ENCODE results near the gene CCDC182.

Gene CCDC182

DNA sequence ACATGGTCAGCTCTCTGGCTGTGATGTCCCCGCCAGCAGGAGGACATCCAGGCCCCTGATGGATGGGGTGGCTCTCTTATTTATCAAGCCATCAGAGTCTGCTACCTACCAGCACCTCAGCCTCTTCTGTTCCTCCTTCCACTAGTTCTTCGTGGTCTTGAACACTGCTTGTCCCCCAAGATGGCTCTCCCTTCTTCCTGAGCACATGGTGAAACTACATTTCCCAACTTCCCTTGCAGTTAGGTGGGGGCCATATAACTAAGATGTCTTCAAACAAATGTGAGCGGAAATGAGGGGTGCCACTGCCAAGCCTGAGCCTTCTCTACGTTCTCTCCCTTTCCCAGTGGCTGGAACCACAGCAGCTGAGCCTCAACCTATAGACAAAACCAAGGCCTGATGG is 29.8 kb upstream of the CCDC182 start:
- ChIA-PET POLR2A (no interaction called here), CTCF (interaction anchor here (1.0 to 2.4 kb wide), 4 partner anchors 9 to 36 kb away, joined by 3 to 17 read pairs (median 3); no protein-coding TSS in a partner anchor)
- Histone ChIP-seq H3K27ac (ENCODE audit: insufficient read depth in 1 of 2, low read depth in 1 of 2, low read length in 2 of 2, poor library complexity in 1 of 2, severe bottlenecking in 2 of 2) (no peak overlapping the region), H3K4me1 (ENCODE audit: control extremely low read depth in 1 of 4, control insufficient read depth in 4 of 4, insufficient read depth in 4 of 4, low read length in 3 of 4) (peaks cover 11 to 18% (median 12%) of the 10 kb centered on the region in 4 experiments), H3K27me3 (replicated peaks in 2 of 5; ENCODE audit: control insufficient read depth in 4 of 5, insufficient read depth in 5 of 5, low read length in 4 of 5) (no peaks in the 10 kb centered on the region), H3K36me3 (ENCODE audit: control insufficient read depth in 4 of 4, insufficient read depth in 4 of 4, low read length in 3 of 4) (no peaks in the 10 kb centered on the region), H3K4me3 (ENCODE audit: control insufficient read depth in 1 of 7, extremely low read depth in 1 of 7, insufficient read depth in 4 of 7, low read depth in 2 of 7, low read length in 6 of 7) (no peak overlapping the region), H3K9me3 (ENCODE audit: control extremely low read depth in 1 of 5, control insufficient read depth in 4 of 5, insufficient read depth in 2 of 5, low read depth in 1 of 5, low read length in 4 of 5) (no peaks in the 10 kb centered on the region)
- no peak for DNase-seq
- WGBS (ENCODE audit: insufficient coverage), result 96% methylated on average over 4 of the region's 4 CpGs

DNA sequence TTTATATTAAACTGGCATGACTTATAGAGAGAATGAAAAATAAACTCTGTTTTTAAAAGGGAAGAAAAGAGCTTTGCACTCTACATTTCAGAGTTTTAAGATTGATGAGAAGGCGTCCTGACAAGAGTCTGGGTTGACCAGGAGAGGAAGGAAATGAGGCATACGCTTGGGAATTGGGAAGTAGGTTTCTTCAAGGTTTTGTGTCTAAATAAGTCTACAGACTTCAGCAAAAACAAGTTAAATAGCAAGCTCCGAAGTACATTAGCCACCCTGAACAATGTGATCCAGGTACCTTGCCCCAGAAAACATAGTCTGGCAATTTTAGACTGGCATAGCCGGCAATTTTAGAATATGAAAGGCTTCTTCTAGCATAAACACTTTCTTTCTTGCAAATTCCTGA is 28.5 kb upstream of the CCDC182 start:
- ChIA-PET CTCF (interaction anchor here (0.6 to 2.4 kb wide), 5 partner anchors 10 to 101 kb away, joined by 4 to 17 read pairs (median 5); no protein-coding TSS in a partner anchor), POLR2A (no interaction called here)
- DNase-seq, result no peak
- Histone ChIP-seq H3K36me3 (ENCODE audit: control insufficient read depth in 4 of 4, insufficient read depth in 4 of 4, low read length in 3 of 4) (no peaks in the 10 kb centered on the region), H3K9me3 (ENCODE audit: control extremely low read depth in 1 of 5, control insufficient read depth in 4 of 5, insufficient read depth in 2 of 5, low read depth in 1 of 5, low read length in 4 of 5) (no peaks in the 10 kb centered on the region), H3K27ac (ENCODE audit: insufficient read depth in 1 of 2, low read depth in 1 of 2, low read length in 2 of 2, poor library complexity in 1 of 2, severe bottlenecking in 2 of 2) (no peak overlapping the region), H3K27me3 (replicated peaks in 2 of 5; ENCODE audit: control insufficient read depth in 4 of 5, insufficient read depth in 5 of 5, low read length in 4 of 5) (no peaks in the 10 kb centered on the region), H3K4me3 (ENCODE audit: control insufficient read depth in 1 of 7, extremely low read depth in 1 of 7, insufficient read depth in 4 of 7, low read depth in 2 of 7, low read length in 6 of 7) (peak overlapping the region in 1 of 7 experiments; percentile 18), H3K4me1 (ENCODE audit: control extremely low read depth in 1 of 4, control insufficient read depth in 4 of 4, insufficient read depth in 4 of 4, low read length in 3 of 4) (peaks cover 11 to 18% (median 12%) of the 10 kb centered on the region in 4 experiments)
- 7% methylated on average over 4 of the region's 4 CpGs for WGBS (ENCODE audit: insufficient coverage)

DNA sequence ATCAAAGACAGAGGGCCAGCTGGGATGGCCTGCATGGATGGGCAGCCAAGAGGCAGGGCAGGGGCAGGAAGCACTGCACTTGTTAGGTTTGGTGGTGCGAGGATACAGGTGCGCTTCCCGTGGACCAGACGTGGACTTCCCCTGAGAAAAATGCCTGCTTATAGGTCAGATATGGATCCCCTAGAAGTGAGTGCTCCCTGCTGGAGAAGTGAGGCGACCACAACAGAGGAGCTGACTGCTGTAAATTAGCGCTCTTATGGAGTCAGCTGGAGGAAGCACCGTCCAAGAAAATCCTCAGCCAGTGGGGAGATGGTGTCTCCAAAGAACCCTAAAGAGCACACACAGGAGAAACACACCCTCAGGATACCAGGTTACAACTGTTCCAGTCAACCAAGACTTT is 27.7 kb upstream of the CCDC182 start:
- H3K4me1 ChIP-seq (ENCODE audit: control extremely low read depth in 1 of 4, control insufficient read depth in 4 of 4, insufficient read depth in 4 of 4, low read length in 3 of 4), result peaks cover 11 to 18% (median 12%) of the 10 kb centered on the region in 4 experiments
- no peak overlapping the region for H3K4me3 ChIP-seq (ENCODE audit: control insufficient read depth in 1 of 7, extremely low read depth in 1 of 7, insufficient read depth in 4 of 7, low read depth in 2 of 7, low read length in 6 of 7)
- no peaks in the 10 kb centered on the region for H3K36me3 ChIP-seq (ENCODE audit: control insufficient read depth in 4 of 4, insufficient read depth in 4 of 4, low read length in 3 of 4)
- H3K27ac ChIP-seq (ENCODE audit: insufficient read depth in 1 of 2, low read depth in 1 of 2, low read length in 2 of 2, poor library complexity in 1 of 2, severe bottlenecking in 2 of 2), result no peak overlapping the region
- ChIA-PET POLR2A (no interaction called here), CTCF (interaction anchor here (1.0 to 2.4 kb wide), 4 partner anchors 10 to 45 kb away, joined by 4 to 17 read pairs (median 4); no protein-coding TSS in a partner anchor)
- H3K27me3 ChIP-seq (replicated peaks in 2 of 5; ENCODE audit: control insufficient read depth in 4 of 5, insufficient read depth in 5 of 5, low read length in 4 of 5), result no peaks in the 10 kb centered on the region
- 82% methylated on average over 7 of the region's 7 CpGs for WGBS (ENCODE audit: insufficient coverage)
- H3K9me3 ChIP-seq (ENCODE audit: control extremely low read depth in 1 of 5, control insufficient read depth in 4 of 5, insufficient read depth in 2 of 5, low read depth in 1 of 5, low read length in 4 of 5), result no peaks in the 10 kb centered on the region
- DNase-seq, result no peak

DNA sequence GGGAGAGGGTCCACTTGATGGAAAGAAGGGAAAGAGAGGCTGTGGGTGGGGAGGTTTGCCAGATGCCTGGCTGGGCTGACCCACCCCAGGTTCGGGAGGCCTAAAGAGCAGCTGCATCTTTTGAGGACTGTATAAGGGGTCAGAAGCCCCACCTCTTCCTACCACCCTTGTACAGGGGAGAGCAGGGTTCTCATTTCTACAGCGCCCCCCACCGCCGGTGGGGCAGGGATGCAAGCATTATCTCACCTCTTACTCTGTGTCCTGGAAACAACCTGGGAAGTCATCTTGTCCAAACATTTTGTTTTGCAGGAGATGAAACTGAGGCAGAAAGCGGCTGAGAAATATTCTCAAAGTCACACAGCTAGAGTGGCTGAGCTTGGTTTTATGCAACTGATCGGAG is 22.5 kb upstream of the CCDC182 start:
- Histone ChIP-seq H3K27ac (ENCODE audit: insufficient read depth in 1 of 2, low read depth in 1 of 2, low read length in 2 of 2, poor library complexity in 1 of 2, severe bottlenecking in 2 of 2) (no peak overlapping the region), H3K27me3 (replicated peaks in 2 of 5; ENCODE audit: control insufficient read depth in 4 of 5, insufficient read depth in 5 of 5, low read length in 4 of 5) (no peaks in the 10 kb centered on the region), H3K9me3 (ENCODE audit: control extremely low read depth in 1 of 5, control insufficient read depth in 4 of 5, insufficient read depth in 2 of 5, low read depth in 1 of 5, low read length in 4 of 5) (no peaks in the 10 kb centered on the region), H3K36me3 (ENCODE audit: control insufficient read depth in 4 of 4, insufficient read depth in 4 of 4, low read length in 3 of 4) (no peaks in the 10 kb centered on the region), H3K4me1 (ENCODE audit: control extremely low read depth in 1 of 4, control insufficient read depth in 4 of 4, insufficient read depth in 4 of 4, low read length in 3 of 4) (peaks cover 0 to 7% (median 4%) of the 10 kb centered on the region in 4 experiments), H3K4me3 (ENCODE audit: control insufficient read depth in 1 of 7, extremely low read depth in 1 of 7, insufficient read depth in 4 of 7, low read depth in 2 of 7, low read length in 6 of 7) (no peak overlapping the region)
- CTCF ChIA-PET, result interaction anchor here (0.6 to 2.4 kb wide), 3 partner anchors 16 to 186 kb away, joined by 3 to 9 read pairs (median 3); no protein-coding TSS in a partner anchor
- 87% methylated on average over 3 of the region's 6 CpGs for WGBS (ENCODE audit: insufficient coverage)
- DNase-seq, result no peak
- POLR2A ChIA-PET, result interaction anchor here (0.5 kb wide), 1 partner anchor 12 kb away, joined by 4 read pairs; no protein-coding TSS in a partner anchor

GRCh38 chr17:57766318-57766943 is 21.3 kb upstream of the CCDC182 start:
- ChIA-PET POLR2A (no interaction called here), CTCF (interaction anchor here (1.0 to 2.4 kb wide), 6 partner anchors 11 to 30 kb away, joined by 3 to 9 read pairs (median 4); no protein-coding TSS in a partner anchor)
- peak in 2 of 3 donors; percentile 21 to 36 for DNase-seq
- no peak overlapping the region for H3K4me3 ChIP-seq (ENCODE audit: control insufficient read depth in 1 of 7, extremely low read depth in 1 of 7, insufficient read depth in 4 of 7, low read depth in 2 of 7, low read length in 6 of 7)
- no peaks in the 10 kb centered on the region for H3K36me3 ChIP-seq (ENCODE audit: control insufficient read depth in 4 of 4, insufficient read depth in 4 of 4, low read length in 3 of 4)
- 80% methylated on average over 2 of the region's 2 CpGs for WGBS (ENCODE audit: insufficient coverage)
- H3K9me3 ChIP-seq (ENCODE audit: control extremely low read depth in 1 of 5, control insufficient read depth in 4 of 5, insufficient read depth in 2 of 5, low read depth in 1 of 5, low read length in 4 of 5), result no peaks in the 10 kb centered on the region
- H3K27ac ChIP-seq (ENCODE audit: insufficient read depth in 1 of 2, low read depth in 1 of 2, low read length in 2 of 2, poor library complexity in 1 of 2, severe bottlenecking in 2 of 2), result no peak overlapping the region
- H3K27me3 ChIP-seq (replicated peaks in 2 of 5; ENCODE audit: control insufficient read depth in 4 of 5, insufficient read depth in 5 of 5, low read length in 4 of 5), result no peaks in the 10 kb centered on the region
- peaks cover 0 to 8% (median 7%) of the 10 kb centered on the region in 4 experiments for H3K4me1 ChIP-seq (ENCODE audit: control extremely low read depth in 1 of 4, control insufficient read depth in 4 of 4, insufficient read depth in 4 of 4, low read length in 3 of 4)

- no peaks in the 10 kb centered on the region for H3K36me3 ChIP-seq (ENCODE audit: control insufficient read depth in 4 of 4, insufficient read depth in 4 of 4, low read length in 3 of 4)
- ChIA-PET POLR2A (no interaction called here), CTCF (interaction anchor here (0.8 to 1.6 kb wide), 5 partner anchors 10 to 22 kb away, joined by 3 to 5 read pairs (median 3); no protein-coding TSS in a partner anchor)
- DNase-seq, result no peak
- no peak overlapping the region for H3K27ac ChIP-seq (ENCODE audit: insufficient read depth in 1 of 2, low read depth in 1 of 2, low read length in 2 of 2, poor library complexity in 1 of 2, severe bottlenecking in 2 of 2)
- H3K9me3 ChIP-seq (ENCODE audit: control extremely low read depth in 1 of 5, control insufficient read depth in 4 of 5, insufficient read depth in 2 of 5, low read depth in 1 of 5, low read length in 4 of 5), result no peaks in the 10 kb centered on the region
- H3K4me1 ChIP-seq (ENCODE audit: control extremely low read depth in 1 of 4, control insufficient read depth in 4 of 4, insufficient read depth in 4 of 4, low read length in 3 of 4), result peaks cover 0 to 9% (median 7%) of the 10 kb centered on the region in 4 experiments
- no peaks in the 10 kb centered on the region for H3K27me3 ChIP-seq (replicated peaks in 2 of 5; ENCODE audit: control insufficient read depth in 4 of 5, insufficient read depth in 5 of 5, low read length in 4 of 5)
- 95% methylated on average over 18 of the region's 19 CpGs for WGBS (ENCODE audit: insufficient coverage)
- no peak overlapping the region for H3K4me3 ChIP-seq (ENCODE audit: control insufficient read depth in 1 of 7, extremely low read depth in 1 of 7, insufficient read depth in 4 of 7, low read depth in 2 of 7, low read length in 6 of 7)
Observed at GRCh38 chr17:57762452-57763395, 17.6 kb upstream of the CCDC182 start.

All from common myeloid progenitor, CD34-positive (primary cell).